ENCODE results near the gene ZP2.

Gene ZP2

DNA sequence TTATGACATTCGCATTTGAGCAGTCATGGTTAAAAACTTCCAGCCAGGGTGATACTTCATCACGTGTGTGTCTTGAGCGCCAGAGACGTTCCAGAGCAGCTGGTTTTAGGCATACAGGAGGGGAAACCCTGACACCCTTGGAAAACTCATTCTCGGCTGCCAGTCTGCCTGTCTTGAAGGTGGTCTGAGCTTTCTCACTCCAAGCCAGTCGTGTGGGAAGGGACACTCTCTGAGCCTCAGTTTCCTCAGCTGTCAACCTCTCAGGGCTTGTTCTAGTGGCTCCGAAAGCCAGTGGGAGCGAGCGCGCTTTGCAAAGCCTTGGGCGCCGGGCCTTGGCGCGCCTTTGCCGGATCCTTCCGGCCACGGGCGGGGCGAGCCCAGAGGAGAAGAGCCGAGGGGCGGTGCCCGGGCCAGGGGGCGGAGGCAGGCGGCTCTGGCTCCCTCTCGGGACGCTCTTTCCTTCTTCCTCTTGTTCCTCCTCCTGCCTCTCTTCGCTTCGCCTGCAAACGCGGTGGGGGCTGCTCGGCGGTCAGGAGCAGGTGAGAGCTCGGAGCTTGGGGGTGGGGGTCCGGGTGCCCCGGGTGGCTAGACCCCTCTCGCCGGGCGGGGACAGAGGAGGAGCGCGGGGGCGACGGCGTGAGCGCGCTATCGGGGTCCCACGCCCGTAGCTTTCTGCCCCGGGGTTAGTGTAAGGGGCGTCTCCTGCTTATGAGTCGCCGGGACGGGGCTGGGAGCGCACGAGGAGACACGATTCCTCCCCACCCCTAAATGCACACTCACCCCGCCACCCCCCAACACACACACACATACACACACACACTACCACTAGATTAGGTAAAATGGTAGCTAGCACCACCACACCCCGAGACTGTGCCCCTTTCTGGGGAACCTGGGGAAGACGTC lies 52.9 kb downstream of the ZP2 start, which contains the start of gene LDAF1 (continued):
- TF ChIP-seq, protein P1, sequence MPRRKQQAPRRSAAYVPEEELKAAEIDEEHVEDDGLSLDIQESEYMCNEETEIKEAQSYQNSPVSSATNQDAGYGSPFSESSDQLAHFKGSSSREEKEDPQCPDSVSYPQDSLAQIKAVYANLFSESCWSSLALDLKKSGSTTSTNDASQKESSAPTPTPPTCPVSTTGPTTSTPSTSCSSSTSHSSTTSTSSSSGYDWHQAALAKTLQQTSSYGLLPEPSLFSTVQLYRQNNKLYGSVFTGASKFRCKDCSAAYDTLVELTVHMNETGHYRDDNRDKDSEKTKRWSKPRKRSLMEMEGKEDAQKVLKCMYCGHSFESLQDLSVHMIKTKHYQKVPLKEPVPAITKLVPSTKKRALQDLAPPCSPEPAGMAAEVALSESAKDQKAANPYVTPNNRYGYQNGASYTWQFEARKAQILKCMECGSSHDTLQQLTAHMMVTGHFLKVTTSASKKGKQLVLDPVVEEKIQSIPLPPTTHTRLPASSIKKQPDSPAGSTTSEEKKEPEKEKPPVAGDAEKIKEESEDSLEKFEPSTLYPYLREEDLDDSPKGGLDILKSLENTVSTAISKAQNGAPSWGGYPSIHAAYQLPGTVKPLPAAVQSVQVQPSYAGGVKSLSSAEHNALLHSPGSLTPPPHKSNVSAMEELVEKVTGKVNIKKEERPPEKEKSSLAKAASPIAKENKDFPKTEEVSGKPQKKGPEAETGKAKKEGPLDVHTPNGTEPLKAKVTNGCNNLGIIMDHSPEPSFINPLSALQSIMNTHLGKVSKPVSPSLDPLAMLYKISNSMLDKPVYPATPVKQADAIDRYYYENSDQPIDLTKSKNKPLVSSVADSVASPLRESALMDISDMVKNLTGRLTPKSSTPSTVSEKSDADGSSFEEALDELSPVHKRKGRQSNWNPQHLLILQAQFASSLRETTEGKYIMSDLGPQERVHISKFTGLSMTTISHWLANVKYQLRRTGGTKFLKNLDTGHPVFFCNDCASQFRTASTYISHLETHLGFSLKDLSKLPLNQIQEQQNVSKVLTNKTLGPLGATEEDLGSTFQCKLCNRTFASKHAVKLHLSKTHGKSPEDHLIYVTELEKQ (tag by site-specific recombination; IDR thresholded peaks at IDR 0.05; ENCODE audit: borderline replicate concordance), result no peak
- TF ChIP-seq ZBTB8A (tag by site-specific recombination; IDR thresholded peaks at IDR 0.05) (peak; percentile 63), ZBTB49 (tag by site-specific recombination; IDR thresholded peaks at IDR 0.05; ENCODE audit: low read depth) (no peak), KLF16 (tag by site-specific recombination; IDR thresholded peaks at IDR 0.05) (no peak), ZNF404 (tag by site-specific recombination; IDR thresholded peaks at IDR 0.05) (no peak), ZBTB17 (tag by site-specific recombination; IDR thresholded peaks at IDR 0.05) (peak; percentile 95), ZNF114 (tag by site-specific recombination; IDR thresholded peaks at IDR 0.05) (no peak), ZNF560 (tag by site-specific recombination; IDR thresholded peaks at IDR 0.05; ENCODE audit: borderline replicate concordance) (no peak), REPIN1 (tag by site-specific recombination; IDR thresholded peaks at IDR 0.05; ENCODE audit: low read depth) (no peak), WT1 (tag by site-specific recombination; IDR thresholded peaks at IDR 0.05) (no peak), ZFHX2 (tag by site-specific recombination; conservative IDR thresholded peaks at IDR 0.05) (peak; percentile 53), ZNF175 (tag by site-specific recombination; IDR thresholded peaks at IDR 0.05) (no peak), SCRT1 (tag by site-specific recombination; IDR thresholded peaks at IDR 0.05; ENCODE audit: borderline replicate concordance) (no peak), ZBTB21 (tag by site-specific recombination; IDR thresholded peaks at IDR 0.05) (no peak), ZBTB26 (tag by site-specific recombination; optimal IDR thresholded peaks at IDR 0.05) (peak; percentile 83), SCRT2 (tag by site-specific recombination; IDR thresholded peaks at IDR 0.05) (no peak), ZNF433 (tag by site-specific recombination; IDR thresholded peaks at IDR 0.05; ENCODE audit: low read depth) (no peak), ZBTB6 (tag by site-specific recombination; IDR thresholded peaks at IDR 0.05) (peak; percentile 43; the same call in 1 of the 2 replicates), ZSCAN5A (tag by site-specific recombination; IDR thresholded peaks at IDR 0.05) (no peak), IKZF3 (tag by site-specific recombination; IDR thresholded peaks at IDR 0.05) (peak; percentile 51), TCF7L2 (IDR thresholded peaks at IDR 0.05; ENCODE audit: borderline replicate concordance, low read depth, low read length) (no peak), ZNF654 (tag by site-specific recombination; IDR thresholded peaks at IDR 0.05; ENCODE audit: low read depth) (no peak), ZNF423 (tag by site-specific recombination; IDR thresholded peaks at IDR 0.05) (no peak)
- TF ChIP-seq, protein P2, sequence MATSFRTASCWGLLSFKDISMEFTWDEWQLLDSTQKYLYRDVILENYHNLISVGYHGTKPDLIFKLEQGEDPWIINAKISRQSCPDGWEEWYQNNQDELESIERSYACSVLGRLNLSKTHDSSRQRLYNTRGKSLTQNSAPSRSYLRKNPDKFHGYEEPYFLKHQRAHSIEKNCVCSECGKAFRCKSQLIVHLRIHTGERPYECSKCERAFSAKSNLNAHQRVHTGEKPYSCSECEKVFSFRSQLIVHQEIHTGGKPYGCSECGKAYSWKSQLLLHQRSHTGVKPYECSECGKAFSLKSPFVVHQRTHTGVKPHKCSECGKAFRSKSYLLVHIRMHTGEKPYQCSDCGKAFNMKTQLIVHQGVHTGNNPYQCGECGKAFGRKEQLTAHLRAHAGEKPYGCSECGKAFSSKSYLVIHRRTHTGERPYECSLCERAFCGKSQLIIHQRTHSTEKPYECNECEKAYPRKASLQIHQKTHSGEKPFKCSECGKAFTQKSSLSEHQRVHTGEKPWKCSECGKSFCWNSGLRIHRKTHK (tag by site-specific recombination; IDR thresholded peaks at IDR 0.05), result no peak
- TF ChIP-seq, protein P3, sequence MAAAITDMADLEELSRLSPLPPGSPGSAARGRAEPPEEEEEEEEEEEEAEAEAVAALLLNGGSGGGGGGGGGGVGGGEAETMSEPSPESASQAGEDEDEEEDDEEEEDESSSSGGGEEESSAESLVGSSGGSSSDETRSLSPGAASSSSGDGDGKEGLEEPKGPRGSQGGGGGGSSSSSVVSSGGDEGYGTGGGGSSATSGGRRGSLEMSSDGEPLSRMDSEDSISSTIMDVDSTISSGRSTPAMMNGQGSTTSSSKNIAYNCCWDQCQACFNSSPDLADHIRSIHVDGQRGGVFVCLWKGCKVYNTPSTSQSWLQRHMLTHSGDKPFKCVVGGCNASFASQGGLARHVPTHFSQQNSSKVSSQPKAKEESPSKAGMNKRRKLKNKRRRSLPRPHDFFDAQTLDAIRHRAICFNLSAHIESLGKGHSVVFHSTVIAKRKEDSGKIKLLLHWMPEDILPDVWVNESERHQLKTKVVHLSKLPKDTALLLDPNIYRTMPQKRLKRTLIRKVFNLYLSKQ (tag by site-specific recombination; IDR thresholded peaks at IDR 0.05; ENCODE audit: borderline replicate concordance), result no peak

All from HEK293 (cell line).